Tibial artery (tissue), 4 donors: ENCODE data around the gene SMYD3.

Source experiments
- DNase-seq, 2 donors: peaks; one replicate each; pipeline ENCODE4 v3.0.0-alpha.2; 2019
- H3K27ac ChIP-seq, 2 donors: fragments of 200-600 bp; sonication (generic) in 1 of 2; 1 replicate in 1 of 2; 2 replicates in 1 of 2; pipeline ENCODE4 v1.5.1; 2018 to 2019; ENCODE audit warnings: mild to moderate bottlenecking in 1 of 2
- H3K27me3 ChIP-seq, 2 donors: fragments of 200-600 bp; sonication (generic) in 1 of 2; one replicate each; pipeline versions ENCODE4 v1.5.1 to v1.6.0; 2016 to 2019
- H3K36me3 ChIP-seq, 3 donors: fragments of 200-600 bp; sonication (generic) in 2 of 3; one replicate each; pipeline ENCODE4 v1.5.1; 2016 to 2019; ENCODE audit warnings: mild to moderate bottlenecking in 2 of 3
- H3K4me1 ChIP-seq, 4 donors: fragments of 200-600 bp; sonication (generic) in 2 of 4; 1 replicate in 3 of 4; 2 replicates in 1 of 4; pipeline ENCODE4 v1.5.1; 2016 to 2019
- H3K4me3 ChIP-seq, 2 donors: fragments of 200-600 bp; sonication (generic) in 1 of 2; 1 replicate in 1 of 2; 2 replicates in 1 of 2; pipeline ENCODE4 v1.5.1; 2018 to 2019; ENCODE audit warnings: mild to moderate bottlenecking in 2 of 2
- H3K9me3 ChIP-seq, 3 donors: fragments of 200-600 bp; sonication (generic) in 1 of 3; one replicate each; pipeline ENCODE4 v1.5.1; 2016 to 2019
- CTCF ChIP-seq, 2 experiments: fragments of 200-600 bp in 1 of 2; fragments of 450-650 bp in 1 of 2; IDR thresholded peaks; one replicate each; pipeline ENCODE4 v1.5.1; 2017 to 2019; ENCODE audit warnings: antibody characterized with exemption in 2 of 2, mild to moderate bottlenecking in 1 of 2, moderate library complexity in 1 of 2
- intact Hi-C: fragments of 100-400 bp; cut with DNase I; formaldehyde crosslinking; loops from one replicate; pipeline ENCODE4 v1.15.0; 2023; ENCODE audit warnings: low total_unique reads

SMYD3 gene

GRCh38 chr1:246444617-246445016 lies 62.5 kb downstream of the SMYD3 start:
- DNase-seq = no peak
- Histone ChIP-seq H3K27me3 (no peaks in the 10 kb centered on the region), H3K36me3 (no peaks in the 10 kb centered on the region), H3K9me3 (no peaks in the 10 kb centered on the region), H3K4me1 (peaks cover 0 to 6% (median 2%) of the 10 kb centered on the region in 4 donors), H3K4me3 (no peak overlapping the region), H3K27ac (no peak overlapping the region)
- intact Hi-C loops = no loop called here
- TF ChIP-seq CTCF (IDR thresholded peaks at IDR 0.05) = no peak

GRCh38 chr1:246437961-246438360 lies 69.1 kb downstream of the SMYD3 start:
- no peak overlapping the region for H3K27ac ChIP-seq
- H3K36me3 ChIP-seq = no peaks in the 10 kb centered on the region
- no peaks in the 10 kb centered on the region for H3K9me3 ChIP-seq
- H3K4me3 ChIP-seq = no peak overlapping the region
- TF ChIP-seq CTCF (IDR thresholded peaks at IDR 0.05) = no peak
- no peaks in the 10 kb centered on the region for H3K27me3 ChIP-seq
- intact Hi-C loops = loop anchor here (2.0 kb wide), 1 partner anchor 33 kb away; no protein-coding TSS in a partner anchor
- H3K4me1 ChIP-seq = no peaks in the 10 kb centered on the region
- DNase-seq = no peak

- no peak overlapping the region for H3K4me3 ChIP-seq
- H3K36me3 ChIP-seq = no peaks in the 10 kb centered on the region
- TF ChIP-seq CTCF (IDR thresholded peaks at IDR 0.05) = no peak
- intact Hi-C loops = loop anchor here (2.0 kb wide), 1 partner anchor 31 kb away; no protein-coding TSS in a partner anchor
- H3K27me3 ChIP-seq = no peaks in the 10 kb centered on the region
- no peaks in the 10 kb centered on the region for H3K9me3 ChIP-seq
- no peak for DNase-seq
- H3K4me1 ChIP-seq = no peaks in the 10 kb centered on the region
- H3K27ac ChIP-seq = no peak overlapping the region
These were observed 71.5 kb downstream of the SMYD3 start for GRCh38 chr1:246435421-246436041.

- no peak for TF ChIP-seq CTCF (IDR thresholded peaks at IDR 0.05)
- H3K27ac ChIP-seq = no peak overlapping the region
- no peak overlapping the region for H3K4me3 ChIP-seq
- H3K4me1 ChIP-seq = no peaks in the 10 kb centered on the region
- H3K9me3 ChIP-seq = no peaks in the 10 kb centered on the region
- no peak for DNase-seq
- intact Hi-C loops = no loop called here
- no peaks in the 10 kb centered on the region for H3K36me3 ChIP-seq
- no peaks in the 10 kb centered on the region for H3K27me3 ChIP-seq
These were observed 72.7 kb downstream of the SMYD3 start for GRCh38 chr1:246434335-246434734.

GRCh38 chr1:246428542-246429308 lies 78.4 kb downstream of the SMYD3 start:
- Histone ChIP-seq H3K4me3 (no peak overlapping the region), H3K27ac (no peak overlapping the region), H3K27me3 (no peaks in the 10 kb centered on the region), H3K4me1 (no peaks in the 10 kb centered on the region), H3K9me3 (no peaks in the 10 kb centered on the region), H3K36me3 (no peaks in the 10 kb centered on the region)
- TF ChIP-seq CTCF (IDR thresholded peaks at IDR 0.05) = no peak
- intact Hi-C loops = no loop called here
- DNase-seq = no peak
